ENCODE results near the gene HDAC4. TPM values are rescaled to one million over a fixed set of nuclear protein-coding genes. Genes with fewer than 3 reads are reported as not detected.

Gene HDAC4
- total RNA-seq, 1 experiment from 2014 or later: 32.0 TPM

GRCh38 chr2:239163688-239164334, 237.0 kb downstream of the HDAC4 start:
- no peaks in the 10 kb centered on the region; a peak in 1 of 5 replicates for H3K9me3 Mint-ChIP-seq
- no peaks in the 10 kb centered on the region for H3K27me3 ChIP-seq (ENCODE audit: insufficient read depth, low read length)
- H3K79me1 ChIP-seq (ENCODE audit: insufficient read depth, low read depth, low read length, poor library complexity, severe bottlenecking): no peaks in the 10 kb centered on the region
- H3K27ac ChIP-seq (ENCODE audit: insufficient read length, low read depth, low read length): no peak overlapping the region
- H3K4me1 Mint-ChIP-seq: peaks cover 0 to 7% of the 10 kb centered on the region in 2 experiments; a peak in 2 of 4 replicates
- H3T11ph ChIP-seq (ENCODE audit: low read length): no peak overlapping the region
- no peaks in the 10 kb centered on the region for H3K23me2 ChIP-seq (ENCODE audit: insufficient read length, low read depth, low read length, poor library complexity, severe bottlenecking)
- no CpG with 5 or more reads among the region's 20 CpGs for WGBS (ENCODE audit: extremely low coverage, insufficient read length, low lambda C conversion rate)
- H3K14ac ChIP-seq (ENCODE audit: insufficient read depth, low read length): no peak overlapping the region
- peaks cover 3% of the 10 kb centered on the region for H4K20me1 ChIP-seq (ENCODE audit: control insufficient read depth, insufficient read depth, insufficient read length)
- no peak overlapping the region for H4K5ac ChIP-seq (ENCODE audit: insufficient read length, low read depth, low read length)
- H3K9me3 ChIP-seq (ENCODE audit: control insufficient read depth, low read depth, low read length): no peaks in the 10 kb centered on the region
- no peak overlapping the region for H2AK5ac ChIP-seq (ENCODE audit: insufficient read length, low read length)
- no peak overlapping the region for H3K23ac ChIP-seq (ENCODE audit: insufficient read length, low read depth, low read length)
- H2BK12ac ChIP-seq (ENCODE audit: insufficient read length, low read depth, low read length): no peak overlapping the region
- H3K18ac ChIP-seq (ENCODE audit: insufficient read length, low read depth, low read length): no peak overlapping the region
- H3K56ac ChIP-seq (ENCODE audit: insufficient read length, low read depth, low read length): no peak overlapping the region
- H4K91ac ChIP-seq (ENCODE audit: insufficient read length, low read depth, low read length): no peak overlapping the region
- no peak overlapping the region for H3K4me2 ChIP-seq (ENCODE audit: insufficient read depth, insufficient read length, low read length)
- no peak overlapping the region for H3K4ac ChIP-seq (ENCODE audit: low read depth, low read length)
- TF ChIP-seq CTCF (conservative IDR thresholded peaks at IDR 0.05): no peak
- H2BK20ac ChIP-seq (ENCODE audit: low read depth, low read length, poor library complexity, severe bottlenecking): no peak overlapping the region
- no peaks in the 10 kb centered on the region; the same call in 1 of the 2 replicates for H3K27me3 Mint-ChIP-seq (ENCODE audit: low read depth)
- H2BK15ac ChIP-seq (ENCODE audit: low read depth, low read length): no peak overlapping the region
- H3K4me1 ChIP-seq (ENCODE audit: insufficient read depth, low read length): no peaks in the 10 kb centered on the region
- no peak overlapping the region for H3K27ac Mint-ChIP-seq
- H3K9ac ChIP-seq (ENCODE audit: extremely low read depth, insufficient read length, low read length): no peak overlapping the region
- no peaks in the 10 kb centered on the region for H3K79me2 ChIP-seq (ENCODE audit: insufficient read depth, low read length)
- no peak overlapping the region; a peak in 1 of 5 replicates for H3K4me3 Mint-ChIP-seq
- DNase-seq: no peak
- no peak overlapping the region for H2AFZ ChIP-seq (ENCODE audit: low read length)
- H4K8ac ChIP-seq (replicated peaks; ENCODE audit: insufficient read length, low read depth, low read length): no peak overlapping the region
- peaks cover 21 to 24% (median 23%) of the 10 kb centered on the region in 3 experiments; a peak in 6 of 7 replicates for H3K36me3 Mint-ChIP-seq (ENCODE audit: insufficient read depth in 1 of 3, low read depth in 3 of 3)
- H2BK5ac ChIP-seq (ENCODE audit: insufficient read length, low read length): no peak overlapping the region
- no peak overlapping the region for H2BK120ac ChIP-seq (ENCODE audit: low read depth, low read length, poor library complexity, severe bottlenecking)
